Measurements from ENCODE around the gene LCN12.

Gene LCN12

DNA sequence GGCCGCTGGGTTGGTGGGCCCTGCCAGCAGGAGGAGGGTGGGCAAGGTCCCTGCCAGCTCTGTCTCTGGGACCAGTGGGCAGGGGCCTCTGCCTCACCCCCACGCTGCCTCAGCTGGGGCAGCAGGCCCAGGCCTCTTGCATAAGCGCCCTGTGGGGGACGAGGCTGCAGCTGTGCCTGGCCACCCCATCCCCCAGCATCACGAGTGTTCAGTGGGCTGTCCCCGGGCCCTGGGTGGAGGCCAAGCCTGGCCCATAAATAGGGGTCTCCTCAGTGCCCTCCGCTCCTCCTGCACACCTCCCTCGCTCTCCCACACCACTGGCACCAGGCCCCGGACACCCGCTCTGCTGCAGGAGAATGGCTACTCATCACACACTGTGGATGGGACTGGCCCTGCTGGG is 25.1 kb downstream of the LCN12 start, which contains the start of gene PTGDS:
PTGDS (plus strand) TSS at position 282 of the 400 bp plus-strand sequence; CDS start at position 357, 75 bp downstream.
- no peak for DNase-seq (ENCODE audit: low spot score)
- Histone ChIP-seq H3K4me3 (peak within 1 kb of the TSS; percentile 68), H3K27ac (peak within 1 kb of the TSS in 1 of 2 donors; percentile 27)
- no peak for TF ChIP-seq CTCF (IDR thresholded peaks at IDR 0.05)

- Histone ChIP-seq H3K27ac (peak overlapping the region in 1 of 2 donors; percentile 27), H3K4me3 (peak overlapping the region; percentile 68)
- DNase-seq (ENCODE audit: low spot score): no peak
- TF ChIP-seq CTCF (IDR thresholded peaks at IDR 0.05): no peak
Observed at GRCh38 chr9:136977649-136978072, 25.6 kb downstream of the LCN12 start.

DNA sequence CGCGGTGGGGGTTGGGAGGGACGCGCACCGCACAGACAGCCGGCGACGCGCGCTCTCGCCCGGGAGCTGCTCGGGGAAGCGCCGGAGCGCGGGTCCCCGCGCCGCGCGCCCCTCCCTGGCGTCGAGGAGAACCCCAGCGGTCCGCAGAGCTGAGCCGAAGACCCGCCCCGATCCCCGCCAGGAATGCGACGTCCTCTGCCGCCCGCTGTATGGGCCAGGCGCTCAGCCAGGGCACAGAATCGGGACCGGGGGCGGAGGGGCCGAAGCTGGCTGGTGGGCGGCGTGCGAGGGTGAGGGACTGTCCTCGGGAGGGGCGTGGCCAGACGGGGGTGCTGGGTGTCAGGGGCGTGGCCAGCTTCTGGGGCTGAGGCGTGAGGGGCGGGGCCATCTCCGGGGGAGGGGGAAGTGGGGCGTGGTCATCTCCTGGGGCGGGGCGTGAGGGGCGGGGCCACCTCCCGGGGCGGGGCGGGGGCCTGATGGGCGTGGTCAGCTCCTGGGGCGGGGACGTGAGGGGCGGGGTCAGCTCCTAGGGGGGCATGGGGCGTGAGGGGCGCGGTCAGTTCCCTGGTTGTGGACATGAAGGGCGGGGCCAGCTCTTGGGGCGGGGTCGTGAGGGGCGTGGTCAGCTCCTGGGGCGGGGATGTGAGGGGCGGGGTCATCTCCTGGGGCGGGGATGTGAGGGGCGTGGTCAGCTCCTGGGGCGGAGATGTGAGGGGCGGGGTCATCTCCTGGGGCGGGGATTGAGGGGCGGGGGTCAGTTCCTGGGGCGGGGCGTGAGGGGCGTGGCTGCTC is 26.2 kb downstream of the LCN12 start:
- Histone ChIP-seq H3K27ac (peak overlapping the region in 1 of 2 donors; percentile 27), H3K4me3 (peak overlapping the region; percentile 68)
- no peak for TF ChIP-seq CTCF (IDR thresholded peaks at IDR 0.05)
- DNase-seq (ENCODE audit: low spot score): no peak

DNA sequence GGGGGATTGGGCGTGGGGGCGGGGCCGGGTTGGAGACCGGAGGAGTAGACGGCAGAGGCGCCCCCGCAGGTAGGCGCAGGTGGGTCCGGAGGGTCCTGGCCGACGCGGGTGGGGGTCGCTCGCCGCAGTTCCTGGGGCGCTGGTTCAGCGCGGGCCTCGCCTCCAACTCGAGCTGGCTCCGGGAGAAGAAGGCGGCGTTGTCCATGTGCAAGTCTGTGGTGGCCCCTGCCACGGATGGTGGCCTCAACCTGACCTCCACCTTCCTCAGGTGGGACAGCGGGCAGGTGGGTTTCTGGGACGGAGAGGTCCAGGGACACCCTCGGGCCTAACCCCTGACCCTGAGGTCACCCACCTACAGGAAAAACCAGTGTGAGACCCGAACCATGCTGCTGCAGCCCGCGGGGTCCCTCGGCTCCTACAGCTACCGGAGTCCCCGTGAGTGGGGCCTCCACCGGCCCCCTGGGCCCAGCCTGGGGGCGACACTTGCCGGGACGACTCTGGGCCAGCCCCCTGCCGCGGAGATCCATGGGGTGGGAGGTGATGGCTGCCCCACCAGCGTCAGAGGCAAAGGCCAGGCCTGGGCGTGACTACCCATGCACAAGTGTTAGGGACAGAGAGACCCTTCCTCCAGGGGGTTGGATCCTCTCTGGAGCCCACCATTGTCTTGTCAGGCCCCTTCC is 26.9 kb downstream of the LCN12 start:
- no peak for DNase-seq (ENCODE audit: low spot score)
- TF ChIP-seq CTCF (IDR thresholded peaks at IDR 0.05): no peak
- H3K4me3 ChIP-seq: no peak overlapping the region
- H3K27ac ChIP-seq: peak overlapping the region in 1 of 2 donors; percentile 11

GRCh38 chr9:136979769-136980587 is 27.9 kb downstream of the LCN12 start:
- no peak overlapping the region for H3K4me3 ChIP-seq
- DNase-seq (ENCODE audit: low spot score): no peak
- no peak overlapping the region for H3K27ac ChIP-seq
- TF ChIP-seq CTCF (IDR thresholded peaks at IDR 0.05): no peak

DNA sequence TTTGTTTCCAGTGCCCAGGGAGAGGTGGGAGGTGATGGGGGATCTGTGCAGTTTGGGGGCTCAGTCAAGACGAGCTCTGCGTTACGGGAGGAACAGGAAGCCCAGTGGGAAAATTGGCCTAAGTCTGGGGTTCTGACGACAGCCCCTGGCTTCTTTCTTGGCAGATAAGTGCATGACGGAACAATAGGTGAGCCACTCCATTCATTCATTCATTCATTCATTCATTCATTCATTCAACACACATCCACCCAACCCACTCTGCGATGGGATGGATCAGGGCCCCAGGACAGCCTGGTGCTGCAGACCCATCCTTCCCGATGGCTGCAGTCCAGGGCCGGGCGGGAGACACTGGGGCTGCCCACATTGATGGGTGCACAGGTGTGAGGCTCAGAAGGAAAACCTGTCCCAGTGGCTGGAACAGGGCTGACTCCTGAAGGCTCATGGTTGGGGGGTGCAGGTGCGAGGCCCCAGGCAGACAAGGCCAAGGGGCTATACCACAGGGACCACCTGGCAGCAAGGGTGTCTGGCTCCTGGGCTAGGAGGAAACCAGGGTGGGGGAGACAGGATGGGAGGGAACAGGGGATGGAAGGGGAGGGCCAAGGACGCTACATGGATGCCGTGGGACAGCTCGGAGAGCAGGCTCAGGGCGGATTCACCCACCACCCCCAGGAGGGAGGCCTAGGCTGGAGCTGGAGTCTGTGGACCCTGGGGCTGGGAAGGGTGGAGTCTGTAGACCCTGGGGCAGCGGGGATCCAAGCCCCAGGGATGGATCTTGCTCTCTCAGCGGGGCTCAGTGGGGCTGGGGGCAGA is 28.8 kb downstream of the LCN12 start:
- H3K27ac ChIP-seq: peak overlapping the region in 1 of 2 donors; percentile 54
- no peak overlapping the region for H3K4me3 ChIP-seq
- no peak for TF ChIP-seq CTCF (IDR thresholded peaks at IDR 0.05)
- DNase-seq (ENCODE audit: low spot score): no peak
